NOMO-1 treated with DMSO at 0.1 percent for 48 hours (cell line): ENCODE data around the gene TBX21.

Experiments used
- DNase-seq: peaks from one replicate; lab custom pipeline; 2025; ENCODE audit not compliant: unreplicated experiment; lab: John Stamatoyannopoulos, UW

TBX21 gene

DNA sequence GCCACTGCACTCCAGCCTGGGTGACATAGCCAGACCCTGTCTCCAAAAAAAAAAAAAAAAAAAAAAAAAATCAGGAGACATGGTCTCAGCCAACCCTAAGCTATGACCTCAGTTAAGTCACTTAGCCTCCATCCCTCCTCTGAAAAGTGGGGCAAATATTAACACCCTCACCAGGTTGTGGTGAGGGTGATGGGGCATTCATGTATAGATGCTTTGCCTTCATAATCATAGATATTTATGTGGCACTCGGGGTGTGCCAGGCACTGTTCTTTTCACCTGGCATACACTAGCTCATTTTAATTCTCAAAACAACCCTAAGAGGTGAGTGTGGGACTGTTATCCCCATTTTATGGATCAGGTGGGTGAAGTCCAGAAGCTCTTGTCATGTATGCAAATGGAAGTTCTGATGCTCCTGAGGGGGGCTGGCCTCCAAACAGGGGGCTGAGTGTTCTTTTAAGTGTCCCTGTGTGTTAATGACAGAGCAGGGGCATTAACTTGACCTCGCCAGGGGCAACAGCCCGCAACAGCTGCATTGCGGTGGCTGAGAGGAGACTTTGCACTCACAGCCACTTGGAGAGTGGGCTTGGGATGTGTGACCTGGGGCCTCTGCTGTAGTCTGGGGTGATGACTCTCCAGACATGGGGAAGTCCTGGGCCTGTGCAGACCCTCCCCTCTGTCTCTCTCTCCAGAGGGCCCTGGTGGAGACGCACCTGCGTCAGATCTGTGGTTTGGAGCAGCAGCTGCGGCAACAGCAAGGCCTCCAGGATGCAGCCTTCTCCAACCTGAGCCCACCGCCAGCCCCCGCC is 34.9 kb upstream of the TBX21 start:
- no peak for DNase-seq

DNA sequence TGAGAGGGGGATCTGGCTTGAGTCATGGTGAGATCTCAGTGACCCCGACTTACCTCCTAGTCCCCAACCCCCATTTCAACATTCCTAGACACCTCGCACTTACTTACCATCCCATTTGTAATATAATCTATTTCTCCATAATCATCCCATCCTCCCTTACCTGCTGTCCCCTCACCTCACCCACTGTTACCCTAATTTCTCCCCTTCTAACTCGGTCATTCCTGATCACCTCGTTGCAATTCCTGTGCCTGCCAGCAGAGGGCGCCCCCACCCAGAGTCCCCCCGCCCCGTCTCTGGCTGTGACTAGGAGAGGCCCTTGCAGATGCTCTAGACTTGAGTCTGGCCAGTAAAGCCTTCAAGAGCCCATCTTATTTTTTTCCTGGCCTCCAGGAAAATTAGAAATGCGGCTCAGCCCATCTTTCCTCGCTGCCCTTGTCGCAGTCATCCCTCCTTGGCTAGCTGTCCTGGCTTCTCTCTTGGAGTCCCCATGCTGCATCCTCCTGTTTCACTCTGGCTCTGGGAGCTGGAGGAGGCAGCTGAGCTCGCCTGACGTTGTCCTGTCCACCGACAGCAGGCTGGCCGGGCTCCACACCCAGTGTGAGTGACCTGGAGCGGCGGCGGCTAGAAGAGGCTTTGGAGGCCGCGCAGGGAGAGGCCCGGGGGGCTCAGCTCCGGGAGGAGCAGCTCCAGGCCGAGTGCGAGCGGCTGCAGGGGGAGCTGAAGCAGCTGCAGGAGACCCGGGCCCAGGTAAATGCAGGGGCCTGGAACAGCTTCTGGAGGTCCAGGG is 34.1 kb upstream of the TBX21 start:
- DNase-seq: peak; percentile 51

DNA sequence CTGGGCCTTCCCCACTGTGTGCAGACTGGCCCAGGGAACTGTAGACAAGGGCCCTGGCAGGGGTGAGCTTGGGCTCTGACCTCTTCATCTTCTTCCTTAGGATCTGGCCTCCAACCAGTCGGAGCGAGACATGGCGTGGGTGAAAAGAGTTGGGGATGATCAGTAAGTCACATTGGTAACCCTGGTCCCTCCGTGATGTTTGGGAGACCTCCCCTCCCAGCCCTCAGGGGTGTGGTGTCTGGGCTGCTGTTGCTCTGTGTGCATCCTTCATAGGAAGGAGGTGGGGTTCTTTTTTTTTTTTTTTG is 33.5 kb upstream of the TBX21 start:
- no peak for DNase-seq

DNA sequence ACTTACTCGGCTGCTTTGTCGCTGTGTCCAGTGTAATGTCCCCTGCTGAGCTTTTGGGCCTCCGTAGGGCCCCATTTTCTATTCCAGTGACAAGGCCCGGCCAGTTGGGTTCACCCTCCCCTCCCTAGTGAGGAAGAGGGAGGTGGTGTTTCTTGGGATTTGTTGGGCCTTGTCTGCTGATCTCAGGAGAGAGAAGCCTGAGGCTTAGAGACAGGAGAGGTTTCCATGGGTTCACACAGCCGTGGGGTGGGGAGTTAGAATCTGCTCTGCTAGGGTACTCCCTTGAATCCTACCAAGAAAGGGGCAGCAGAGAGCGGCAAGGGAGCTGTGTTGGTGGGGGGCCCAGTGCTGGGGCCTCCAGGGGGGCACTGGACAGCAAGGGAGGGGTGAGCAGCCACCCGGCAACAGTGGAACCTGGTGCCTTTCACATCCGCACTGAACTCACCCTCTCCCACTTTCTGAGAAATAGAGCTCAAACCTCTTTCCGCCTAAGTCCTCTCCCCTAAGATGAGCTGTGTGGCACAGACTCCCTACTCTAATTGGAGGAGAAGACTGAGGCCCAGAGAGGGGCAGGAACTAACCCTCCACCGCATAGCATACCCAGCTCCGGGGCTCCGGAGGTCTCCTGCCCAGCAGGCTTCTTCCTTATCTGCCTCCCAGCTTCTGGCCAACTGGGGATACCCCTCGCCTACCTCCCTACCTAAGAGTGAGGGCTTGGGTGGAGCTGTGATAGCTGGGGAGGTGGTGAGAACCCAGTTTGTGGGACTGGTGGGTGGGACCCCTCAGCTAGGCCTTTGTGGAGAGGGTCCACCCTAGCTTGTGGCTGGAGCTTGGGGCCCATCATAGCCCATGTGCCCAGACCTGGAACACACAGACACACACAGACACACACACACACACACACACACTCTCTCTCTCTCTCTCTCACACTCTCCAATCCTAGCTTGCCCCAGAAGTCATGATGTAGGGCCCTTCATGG is 32.3 kb upstream of the TBX21 start:
- no peak for DNase-seq

DNA sequence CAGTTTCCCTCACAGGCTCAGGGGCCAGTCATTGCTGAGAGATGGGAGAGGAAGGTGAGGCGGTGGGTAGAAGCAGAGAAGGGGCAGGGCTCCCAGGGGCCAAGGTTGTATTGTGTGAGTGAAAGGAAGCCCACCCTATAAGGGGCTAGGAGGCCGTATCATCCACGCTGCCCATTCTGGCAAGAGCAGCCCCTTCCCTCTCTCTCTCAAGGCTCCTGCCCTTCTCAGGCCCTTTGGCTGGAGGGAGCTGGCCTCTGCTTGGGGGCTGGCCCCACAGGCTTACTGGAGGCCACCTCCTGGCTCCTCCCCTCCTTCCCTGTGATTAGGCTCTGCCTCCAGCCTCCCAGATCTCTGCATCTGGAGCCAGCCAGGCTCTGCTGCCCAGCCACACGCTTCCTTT is 31.4 kb upstream of the TBX21 start:
- DNase-seq: no peak

DNA sequence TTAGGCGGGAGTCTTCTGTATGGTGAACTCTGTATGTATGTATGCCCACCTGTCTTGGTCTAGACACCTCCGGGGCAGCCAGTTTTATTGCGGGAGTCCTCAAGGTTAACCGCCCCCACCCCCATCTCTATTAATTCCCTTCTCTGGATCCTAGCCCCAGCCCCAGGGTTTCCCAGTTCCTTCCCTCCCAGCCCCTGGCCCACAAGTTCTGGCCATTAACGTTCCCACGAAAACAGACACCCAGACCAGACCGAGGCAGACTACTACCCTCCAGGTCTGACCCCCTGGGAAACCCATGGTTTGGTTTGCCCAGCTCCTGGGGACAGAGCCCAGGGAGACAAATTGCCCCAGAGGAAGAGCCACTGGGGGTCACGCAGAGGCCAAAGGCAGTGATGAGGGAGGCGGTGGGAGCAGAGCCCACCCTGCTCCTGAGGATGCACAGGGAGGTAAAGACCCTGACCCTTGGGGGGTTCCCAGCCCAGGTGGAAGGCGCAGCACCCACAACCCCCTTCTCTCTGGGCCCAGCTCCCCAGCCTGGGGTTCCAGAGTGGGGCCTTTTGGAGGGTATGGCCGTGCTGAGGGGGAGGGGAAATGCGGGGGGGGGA is 30.5 kb upstream of the TBX21 start:
- no peak for DNase-seq

DNA sequence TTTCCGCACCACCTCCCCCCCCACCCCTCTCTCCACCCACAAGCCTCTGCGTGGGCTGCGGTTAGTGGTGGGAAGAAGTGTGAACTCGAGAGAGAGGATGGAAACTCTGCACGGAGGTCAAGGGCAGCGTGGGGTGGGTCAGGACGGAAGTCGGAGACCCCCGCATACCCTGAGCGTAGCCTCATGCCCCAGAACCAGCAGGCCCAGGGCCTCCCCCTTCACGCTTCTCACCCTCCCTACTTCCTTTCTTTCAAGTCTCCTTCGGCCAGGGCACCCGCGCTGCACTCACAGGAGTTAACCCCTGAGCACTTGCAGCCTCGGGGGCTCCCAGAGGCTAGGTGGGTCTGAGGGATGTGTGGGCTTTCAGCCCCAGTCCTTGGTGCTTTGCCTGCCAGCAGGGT is 29.8 kb upstream of the TBX21 start:
- DNase-seq: no peak

DNA sequence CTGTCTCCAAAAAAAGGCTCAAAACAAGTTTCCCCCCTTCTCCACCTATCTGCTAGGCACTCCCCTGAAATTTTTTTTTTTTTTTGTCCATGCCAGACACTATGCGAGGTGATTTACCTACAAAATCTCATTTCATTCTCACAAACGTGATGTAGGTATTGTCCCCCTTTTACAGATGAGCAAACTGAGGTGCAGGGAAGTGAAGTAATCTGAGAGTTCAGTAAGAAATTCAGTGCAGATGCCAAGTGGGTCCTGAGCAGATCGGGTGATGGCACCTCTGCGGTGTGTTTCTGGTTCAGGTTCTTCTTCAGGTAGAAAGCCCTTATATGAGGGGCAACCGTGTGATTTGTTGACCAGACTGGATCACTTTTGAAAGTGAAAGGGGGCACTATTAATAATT is 29.4 kb upstream of the TBX21 start:
- DNase-seq: no peak

DNA sequence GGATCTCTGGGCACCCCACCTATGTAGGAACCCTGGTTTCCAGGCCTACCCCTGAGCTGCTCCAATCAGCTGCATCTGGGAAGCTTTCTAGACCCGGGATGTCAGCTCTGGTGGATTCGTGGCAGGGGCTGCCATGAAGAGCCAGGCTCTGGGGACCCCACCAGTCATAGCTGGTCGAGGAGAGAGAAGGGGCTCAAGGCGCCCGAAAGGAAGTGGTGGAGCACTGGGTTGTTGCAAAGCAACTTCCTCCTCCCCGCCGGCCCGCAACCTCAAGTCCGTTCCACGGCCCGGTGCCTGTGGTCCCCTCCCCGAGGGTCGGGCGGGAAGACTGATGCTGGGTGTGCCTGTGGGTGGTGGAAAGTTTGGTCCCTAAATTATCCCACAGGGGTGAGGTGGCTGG is 28.9 kb upstream of the TBX21 start:
- peak; percentile 36 for DNase-seq

DNA sequence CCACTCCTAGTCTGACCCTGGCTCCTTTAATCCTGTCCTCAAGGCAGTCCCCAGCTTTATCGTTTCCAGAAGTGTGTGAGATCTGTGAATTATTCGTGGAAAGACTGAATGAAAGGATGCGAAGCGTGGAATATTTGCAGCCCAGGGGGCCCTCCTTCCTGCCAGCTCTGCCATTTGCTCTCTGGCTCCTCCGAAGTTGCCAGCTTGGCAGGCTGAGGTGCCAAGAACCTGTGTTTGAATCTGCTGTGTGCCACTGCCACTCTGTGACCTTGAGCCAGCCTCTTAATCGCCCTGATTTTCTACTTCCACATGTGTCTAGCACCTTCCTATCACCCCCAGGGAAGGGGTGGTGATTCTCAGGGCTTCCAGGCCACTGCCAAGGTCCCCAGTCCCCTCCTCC is 28.3 kb upstream of the TBX21 start:
- DNase-seq: no peak

DNA sequence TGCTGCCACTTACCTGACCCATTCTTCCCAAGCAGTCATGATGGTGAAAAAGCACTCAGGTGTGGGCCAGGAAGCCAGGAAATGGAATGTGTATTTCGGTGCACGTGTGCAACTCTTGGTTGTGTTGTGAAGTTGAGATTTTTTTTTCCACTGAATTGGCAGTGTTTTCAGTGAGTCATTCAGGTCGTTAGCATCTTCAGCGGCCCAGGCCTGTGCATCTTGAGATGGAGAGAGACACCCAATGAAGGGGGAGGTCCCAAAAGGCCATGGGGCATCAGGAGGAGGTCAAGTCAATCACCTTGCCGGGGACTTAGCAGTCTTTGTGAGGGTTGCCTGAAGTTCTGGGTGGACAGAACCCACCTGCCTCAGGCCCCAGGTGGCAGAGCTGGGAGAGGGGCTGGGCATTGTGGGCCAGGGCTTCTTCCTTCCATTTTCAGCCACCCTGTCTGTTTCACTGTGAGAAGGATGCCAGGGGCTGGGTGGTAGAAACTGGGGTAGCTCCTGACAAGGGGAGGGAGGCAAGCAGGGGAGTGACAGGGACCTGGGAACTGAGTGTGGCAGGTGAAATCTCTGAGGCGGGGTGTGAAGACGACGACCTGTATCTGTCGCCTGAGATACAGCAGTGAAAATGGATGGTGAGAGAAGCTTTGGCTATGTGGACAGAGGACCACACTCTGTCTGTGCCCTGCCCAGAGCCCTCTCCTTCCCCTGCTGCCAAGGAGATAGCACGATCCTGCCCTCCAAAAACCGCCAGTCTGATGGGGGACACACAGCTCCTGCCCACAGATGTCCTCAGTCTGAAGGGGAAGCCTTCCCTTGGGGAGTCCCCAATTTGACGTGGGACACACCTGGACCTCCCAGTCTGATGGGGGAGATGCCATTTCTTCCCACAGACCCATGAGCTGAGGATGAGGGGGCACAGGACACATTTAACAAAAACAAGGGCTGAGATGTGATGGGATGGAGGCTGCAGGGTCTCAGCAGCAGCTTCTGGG is 27.2 kb upstream of the TBX21 start:
- DNase-seq: no peak

DNA sequence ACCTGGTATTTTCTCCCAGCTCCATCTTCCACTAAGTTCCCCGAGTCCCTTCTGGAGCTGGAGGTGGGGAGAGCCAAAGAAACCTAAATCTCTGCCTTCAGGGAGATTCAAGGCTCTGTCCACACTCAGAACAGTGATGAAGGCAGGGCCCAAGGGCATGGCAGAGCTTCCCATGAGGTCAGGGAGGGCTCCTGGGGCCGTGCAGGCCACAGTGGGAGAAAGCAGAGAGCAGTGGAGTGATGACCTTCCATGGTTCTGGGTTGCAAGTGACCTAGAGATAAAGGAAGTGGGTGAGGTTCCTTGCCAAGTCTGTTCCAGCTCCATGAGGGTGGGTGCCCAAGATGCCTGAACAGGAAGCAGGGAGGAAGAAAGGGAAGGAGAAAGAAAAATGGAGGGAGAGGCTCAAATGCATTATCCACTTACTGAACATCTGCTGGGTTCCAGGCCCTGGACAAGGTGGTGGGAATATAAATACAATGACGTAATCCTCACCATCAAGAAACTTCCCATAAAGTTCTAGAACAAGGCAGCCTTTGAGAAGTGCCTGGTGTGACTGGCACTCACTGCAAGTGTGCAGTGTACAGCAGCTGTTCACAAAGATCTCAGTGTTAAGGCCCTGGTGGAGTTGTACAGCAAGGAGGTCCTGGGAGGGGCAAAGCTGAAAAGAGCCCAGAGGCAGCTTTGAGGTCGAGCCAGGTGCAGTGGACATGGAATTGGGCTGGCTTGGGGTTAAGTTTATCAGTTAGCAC is 25.8 kb upstream of the TBX21 start:
- DNase-seq: no peak

DNA sequence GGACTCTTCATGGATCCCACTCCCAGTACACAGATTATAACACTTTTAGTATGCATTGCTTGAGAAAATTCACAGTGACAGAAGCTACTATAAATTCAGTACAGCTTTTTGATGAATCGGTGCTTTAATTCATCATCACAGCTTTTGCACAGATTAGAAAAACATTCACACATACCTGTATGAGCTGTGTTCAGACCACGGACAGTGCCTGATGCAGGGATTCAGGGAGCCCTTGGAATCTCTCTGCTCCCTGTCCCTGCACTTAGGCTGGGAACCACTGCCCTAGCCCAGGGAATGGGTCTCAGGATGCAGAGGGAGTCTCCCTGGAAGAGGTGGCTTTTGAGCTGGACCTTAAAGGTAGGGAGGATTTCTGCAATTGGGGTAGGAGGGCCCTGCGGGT is 25.2 kb upstream of the TBX21 start:
- no peak for DNase-seq

DNA sequence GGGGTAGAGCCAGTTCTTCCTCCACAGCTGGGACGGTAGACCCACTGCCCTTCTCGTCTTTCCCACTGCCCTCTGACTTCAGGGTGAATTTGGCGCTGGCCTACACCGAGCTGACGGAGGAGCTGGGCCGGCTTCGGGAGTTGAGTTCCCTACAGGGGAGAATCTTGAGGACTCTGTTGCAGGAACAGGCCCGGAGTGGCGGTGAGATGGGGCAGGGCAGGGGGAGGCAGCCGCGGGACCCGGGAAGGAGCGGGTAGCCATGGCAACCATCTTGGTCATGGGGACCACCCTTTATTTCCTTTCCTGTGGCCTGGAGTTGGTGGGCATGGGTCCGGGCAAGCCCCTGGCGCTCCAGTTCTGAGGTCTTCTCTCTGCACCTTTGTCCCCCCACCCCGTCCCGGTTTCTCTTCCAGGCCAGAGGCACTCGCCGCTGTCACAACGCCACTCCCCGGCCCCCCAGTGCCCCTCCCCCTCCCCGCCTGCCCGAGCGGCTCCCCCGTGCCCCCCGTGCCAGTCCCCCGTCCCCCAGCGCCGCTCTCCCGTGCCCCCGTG is 24.6 kb upstream of the TBX21 start:
- DNase-seq: no peak

DNA sequence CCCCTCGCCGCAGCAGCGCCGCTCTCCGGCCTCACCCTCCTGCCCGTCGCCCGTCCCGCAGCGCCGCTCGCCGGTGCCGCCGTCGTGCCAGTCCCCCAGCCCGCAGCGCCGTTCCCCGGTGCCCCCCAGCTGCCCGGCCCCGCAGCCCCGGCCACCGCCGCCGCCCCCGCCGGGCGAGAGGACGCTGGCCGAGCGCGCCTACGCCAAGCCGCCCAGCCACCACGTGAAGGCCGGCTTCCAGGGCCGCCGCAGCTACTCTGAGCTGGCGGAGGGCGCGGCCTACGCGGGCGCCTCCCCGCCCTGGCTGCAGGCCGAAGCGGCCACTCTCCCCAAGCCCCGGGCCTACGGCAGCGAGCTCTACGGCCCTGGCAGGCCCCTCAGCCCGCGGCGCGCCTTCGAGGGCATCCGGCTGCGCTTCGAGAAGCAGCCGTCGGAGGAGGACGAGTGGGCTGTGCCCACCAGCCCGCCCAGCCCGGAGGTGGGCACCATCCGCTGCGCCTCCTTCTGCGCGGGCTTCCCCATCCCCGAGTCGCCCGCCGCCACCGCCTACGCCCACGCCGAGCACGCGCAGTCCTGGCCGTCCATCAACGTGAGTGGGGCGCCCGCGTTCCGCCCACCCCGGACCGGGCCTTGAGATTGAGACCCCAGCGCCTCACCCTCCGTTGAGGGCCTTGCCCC is 24.0 kb upstream of the TBX21 start:
- DNase-seq: no peak

DNA sequence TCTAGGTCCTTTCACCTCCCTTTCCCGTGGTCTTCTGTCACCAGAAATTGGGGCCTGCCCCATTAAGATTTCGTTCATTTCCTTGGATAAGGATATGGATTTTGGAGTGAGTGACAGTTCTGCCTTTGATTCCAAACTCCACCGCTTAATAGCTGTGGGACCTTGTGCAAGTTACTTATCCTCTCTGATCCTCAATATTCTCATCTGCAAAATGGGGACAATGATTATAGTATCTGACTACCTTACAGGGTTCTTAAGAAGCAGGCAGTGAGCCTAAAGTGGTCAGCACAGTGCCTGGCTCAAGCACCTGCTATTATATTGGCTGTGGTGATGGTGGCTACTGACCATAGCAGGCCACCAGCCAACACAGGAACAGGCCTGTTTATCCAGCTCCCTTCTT is 23.4 kb upstream of the TBX21 start:
- no peak for DNase-seq

DNA sequence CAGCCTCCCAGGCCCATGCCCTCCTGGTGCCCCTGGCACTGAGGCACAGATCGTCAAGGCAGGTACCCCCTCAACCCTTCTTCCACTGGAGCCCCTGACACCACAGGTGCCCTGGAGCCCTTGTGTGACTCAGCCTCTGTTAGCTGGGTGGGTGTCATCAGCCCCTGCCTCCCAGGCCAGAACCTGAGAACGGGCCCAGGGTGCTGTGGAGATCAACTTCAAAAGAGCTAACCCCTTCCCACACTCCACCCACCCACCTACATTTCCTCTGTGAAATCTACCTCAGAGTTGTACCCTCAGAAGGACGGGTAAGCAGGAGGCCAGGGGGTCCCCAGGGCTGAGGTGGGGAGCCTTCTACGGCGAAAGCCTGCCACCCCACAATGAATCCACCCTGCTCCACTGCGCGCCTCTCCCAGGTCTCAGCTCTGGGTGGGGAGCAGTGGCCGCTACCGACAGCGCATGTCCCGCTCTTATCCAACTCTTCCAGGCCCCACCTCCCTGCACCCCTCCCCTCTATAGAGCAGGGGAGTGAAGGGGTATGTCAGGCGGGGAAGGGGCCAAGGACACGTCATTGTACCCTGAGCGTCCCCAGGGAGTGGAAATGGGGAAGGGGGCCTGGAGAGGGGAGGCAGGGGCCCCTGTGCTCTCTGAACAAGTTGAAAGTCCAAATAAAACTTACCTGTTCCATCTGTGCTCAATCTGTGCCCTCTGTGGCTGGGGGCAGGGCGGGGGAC is 21.5 kb upstream of the TBX21 start:
- DNase-seq: no peak
